Measurements from ENCODE around the gene CDKN2B.

CDKN2B gene

DNA sequence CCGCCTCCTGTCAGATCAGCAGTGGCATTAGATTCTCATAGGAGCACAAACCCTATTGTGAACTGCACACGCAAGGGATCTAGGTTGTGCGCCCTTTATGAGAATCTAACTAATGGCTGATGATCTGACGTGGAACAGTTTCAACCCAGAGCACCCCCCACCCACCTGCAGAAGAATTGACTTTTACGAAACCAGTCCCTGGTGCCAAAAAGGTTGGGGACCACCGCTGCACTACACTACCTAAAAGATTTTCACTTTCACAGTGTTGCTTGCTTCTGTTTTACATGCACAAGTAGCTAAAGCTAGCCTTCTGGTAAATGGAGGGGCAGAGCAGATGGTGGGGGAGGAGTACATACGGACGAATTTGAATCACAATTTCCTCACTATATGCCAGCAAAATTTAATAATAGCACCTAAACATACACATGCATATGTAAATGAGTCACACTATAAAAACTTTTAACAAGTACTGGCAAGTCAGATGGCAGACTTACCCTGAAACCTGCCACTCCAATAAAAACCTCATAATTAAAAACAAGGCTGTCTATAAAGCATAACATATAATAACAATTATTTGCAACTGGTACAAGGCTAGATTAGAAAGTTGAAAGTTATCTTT is 24.0 kb upstream of the CDKN2B start:
- no peak for DNase-seq (ENCODE audit: low spot score)

DNA sequence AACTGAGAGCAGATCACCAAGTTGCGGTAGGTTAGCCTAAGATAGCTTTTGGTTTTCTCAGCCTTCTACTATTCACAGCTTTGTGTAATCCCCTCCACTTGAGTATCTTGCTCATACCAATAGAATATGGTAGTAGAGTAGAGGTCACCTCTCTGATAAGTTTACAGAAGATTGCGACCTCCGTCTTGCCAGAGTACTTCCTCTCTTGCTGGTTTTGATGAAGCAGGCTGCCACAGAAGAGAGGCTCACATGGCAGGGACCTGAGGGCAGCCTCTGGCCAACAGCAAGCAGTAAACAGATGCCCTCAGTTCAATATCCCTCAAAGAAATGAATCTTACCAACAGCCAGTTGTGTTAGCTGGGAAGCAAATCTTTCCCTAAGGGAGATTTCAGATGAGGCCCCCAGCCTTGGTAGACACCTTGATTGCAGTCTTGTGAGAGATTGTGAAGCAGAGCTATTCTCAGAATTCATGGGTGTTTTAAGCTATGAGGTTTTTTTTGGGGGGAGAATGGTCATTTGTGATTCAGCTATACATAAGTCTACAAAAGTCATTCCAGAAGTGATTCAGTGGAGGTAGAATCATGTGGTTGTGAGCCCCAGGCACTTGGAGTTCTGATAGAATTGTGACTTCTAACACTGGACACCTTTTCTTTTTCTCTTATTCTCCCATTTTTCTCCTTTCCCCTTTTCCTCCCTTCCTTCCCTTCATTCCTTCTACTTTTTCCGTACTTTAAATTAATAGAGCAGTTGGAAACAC is 22.7 kb upstream of the CDKN2B start:
- DNase-seq (ENCODE audit: low spot score), result no peak

GRCh38 chr9:22030101-22030598 is 21.0 kb upstream of the CDKN2B start:
- DNase-seq (ENCODE audit: low spot score), result peak; percentile 50

DNA sequence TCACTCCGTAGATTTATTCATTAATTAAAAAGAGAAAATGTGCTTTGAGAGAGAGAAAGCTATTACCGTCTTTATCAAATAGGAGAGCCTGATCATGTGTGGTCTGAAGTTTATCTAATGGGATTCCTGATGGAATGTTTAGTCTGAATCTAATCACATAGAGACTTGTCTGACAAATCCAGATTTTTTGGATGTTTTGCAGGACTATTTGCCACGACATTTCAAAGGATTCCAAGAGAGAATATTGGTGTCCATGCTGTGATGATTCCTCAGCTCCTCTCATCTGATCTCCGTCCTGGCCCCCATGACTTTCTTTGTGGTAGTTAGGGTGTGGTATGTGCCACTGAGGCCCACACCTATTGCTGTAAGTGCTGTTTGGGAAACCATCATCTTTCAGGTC is 20.1 kb upstream of the CDKN2B start:
- no peak for DNase-seq (ENCODE audit: low spot score)

DNA sequence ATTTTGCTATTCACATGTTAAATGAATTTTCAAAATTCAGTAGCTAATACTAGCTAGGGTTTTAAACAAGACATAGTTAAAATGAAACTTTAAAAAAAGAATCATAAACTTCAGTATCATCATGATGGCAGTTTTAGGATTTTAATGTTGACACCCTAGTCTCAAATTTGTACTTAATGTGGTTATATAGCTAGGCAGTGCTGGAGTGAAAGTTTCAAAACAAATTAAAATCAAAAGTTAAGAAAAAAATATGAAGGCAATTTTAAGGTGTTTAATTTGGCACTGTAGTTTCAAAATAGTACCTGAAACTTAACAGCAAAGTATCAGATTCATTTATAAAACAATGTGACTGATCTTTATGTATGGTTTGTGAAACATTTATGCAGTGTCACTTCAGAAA is 19.3 kb upstream of the CDKN2B start:
- DNase-seq (ENCODE audit: low spot score), result no peak

DNA sequence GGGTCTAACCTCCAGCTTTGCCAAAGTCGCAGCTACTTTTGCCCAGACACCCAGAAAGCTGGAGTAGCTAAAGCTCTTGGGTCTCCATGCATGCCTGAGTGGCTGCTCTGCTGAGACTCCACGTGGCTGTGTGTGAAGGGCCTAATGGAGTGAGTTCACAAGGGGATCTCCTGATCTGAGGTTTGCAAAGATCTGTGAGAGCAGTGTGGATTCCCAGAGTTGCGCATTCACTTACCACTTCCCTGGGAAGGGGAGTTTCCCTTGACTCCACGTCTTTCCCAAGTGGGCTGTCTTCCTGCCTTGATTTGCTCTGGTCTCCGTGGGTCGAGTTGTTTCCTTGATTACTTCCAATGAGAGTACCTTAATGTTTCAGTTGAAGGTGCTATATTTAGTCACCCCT is 17.6 kb upstream of the CDKN2B start:
- DNase-seq (ENCODE audit: low spot score), result no peak

- no peak for DNase-seq (ENCODE audit: low spot score)
These were observed 13.3 kb upstream of the CDKN2B start for GRCh38 chr9:22022396-22022795.

GRCh38 chr9:22010866-22011625 is 1.9 kb upstream of the CDKN2B start:
- peak; percentile 22 for DNase-seq (ENCODE audit: low spot score)

DNA sequence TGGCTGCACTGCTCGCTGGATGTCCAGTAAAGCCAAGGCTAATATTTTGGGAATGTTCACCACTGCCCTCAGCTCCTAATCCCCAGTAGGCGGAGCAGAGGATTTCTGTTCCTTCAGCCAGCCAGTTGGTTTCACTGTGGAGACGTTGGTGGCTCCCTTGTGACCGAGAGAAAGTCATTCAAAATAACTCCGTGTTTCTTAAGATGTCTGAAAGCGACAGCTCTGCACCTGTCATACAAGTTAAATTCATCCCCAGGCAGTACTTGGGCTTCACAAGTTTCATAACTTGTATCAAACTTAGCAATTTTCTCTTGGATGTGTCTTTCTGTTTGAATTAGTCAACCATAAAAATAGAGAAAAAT is 382 bp upstream of the CDKN2B start:
- DNase-seq (ENCODE audit: low spot score), result no peak

GRCh38 chr9:22008384-22008716 is 755 bp downstream of the CDKN2B start:
- no peak for DNase-seq (ENCODE audit: low spot score)

GRCh38 chr9:22005702-22006606 is 3.2 kb downstream of the CDKN2B start:
- peak; percentile 34 for DNase-seq (ENCODE audit: low spot score)

GRCh38 chr9:22005021-22005701 is 3.9 kb downstream of the CDKN2B start:
- peak; percentile 31 for DNase-seq (ENCODE audit: low spot score)

DNA sequence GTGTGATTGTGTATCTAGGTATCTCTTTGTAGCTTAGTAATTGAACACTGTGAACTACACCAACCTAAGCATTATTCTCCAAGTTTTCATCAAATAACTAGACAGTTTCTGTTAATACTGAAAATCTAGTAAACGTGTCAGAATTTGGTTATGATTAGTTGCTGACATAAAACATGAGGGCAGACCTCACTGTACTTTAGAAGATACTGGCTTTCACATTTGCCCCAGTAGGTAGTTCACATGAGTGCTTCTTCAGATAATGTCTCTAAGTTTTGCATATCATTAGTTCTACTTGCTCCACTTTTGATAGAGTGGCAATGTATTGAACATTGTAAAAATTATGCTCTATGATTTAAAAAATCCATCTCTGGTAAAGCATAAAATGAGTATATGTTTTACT is 7.1 kb downstream of the CDKN2B start:
- DNase-seq (ENCODE audit: low spot score), result no peak

DNA sequence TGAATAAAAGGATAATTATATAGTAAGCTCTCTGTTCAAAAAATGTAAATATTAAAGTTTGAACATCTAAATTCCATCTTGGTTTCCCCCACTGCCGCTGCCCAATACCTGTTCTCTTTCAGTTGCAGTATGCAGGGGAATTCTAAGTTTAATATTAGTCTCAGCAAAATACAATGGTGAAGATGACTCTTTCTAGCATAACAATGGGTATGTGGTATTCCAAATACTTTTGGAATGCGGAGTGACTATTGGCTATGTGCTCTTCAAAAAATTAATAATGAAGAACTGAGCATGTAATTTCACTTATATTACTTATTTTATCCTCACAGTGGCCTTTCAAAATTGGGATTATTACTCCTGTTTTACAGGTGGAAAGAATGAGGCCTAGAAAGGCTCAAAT is 11.1 kb downstream of the CDKN2B start:
- no peak for DNase-seq (ENCODE audit: low spot score)

GRCh38 chr9:21997480-21997879 is 11.6 kb downstream of the CDKN2B start:
- DNase-seq (ENCODE audit: low spot score), result no peak

- DNase-seq (ENCODE audit: low spot score), result no peak
These were observed 12.2 kb downstream of the CDKN2B start for GRCh38 chr9:21996858-21997257.

DNA sequence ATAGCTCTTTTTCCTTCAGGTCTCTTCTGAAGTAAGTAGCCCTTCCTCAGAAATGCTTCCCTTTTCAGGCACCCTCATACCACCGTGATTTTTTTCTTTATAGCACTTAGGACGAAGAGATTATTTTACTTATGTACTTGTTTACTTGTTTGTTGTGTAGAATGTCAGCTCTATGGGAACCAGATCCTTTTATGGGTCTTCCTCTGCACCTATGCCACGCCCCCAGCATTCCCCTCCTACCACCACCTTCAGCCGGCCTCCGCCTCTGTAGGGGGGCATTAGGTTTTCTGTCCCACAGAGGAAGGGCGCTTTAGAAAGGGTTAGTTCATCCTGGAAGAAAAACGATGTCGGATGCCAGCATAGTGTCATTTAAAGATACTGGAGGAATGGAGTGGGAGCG is 12.7 kb downstream of the CDKN2B start:
- DNase-seq (ENCODE audit: low spot score), result no peak

- DNase-seq (ENCODE audit: low spot score), result peak; percentile 68
These were observed 13.3 kb downstream of the CDKN2B start for GRCh38 chr9:21995666-21996398.

- peak; percentile 79 for DNase-seq (ENCODE audit: low spot score)
These were observed 14.0 kb downstream of the CDKN2B start for GRCh38 chr9:21995006-21995665.

DNA sequence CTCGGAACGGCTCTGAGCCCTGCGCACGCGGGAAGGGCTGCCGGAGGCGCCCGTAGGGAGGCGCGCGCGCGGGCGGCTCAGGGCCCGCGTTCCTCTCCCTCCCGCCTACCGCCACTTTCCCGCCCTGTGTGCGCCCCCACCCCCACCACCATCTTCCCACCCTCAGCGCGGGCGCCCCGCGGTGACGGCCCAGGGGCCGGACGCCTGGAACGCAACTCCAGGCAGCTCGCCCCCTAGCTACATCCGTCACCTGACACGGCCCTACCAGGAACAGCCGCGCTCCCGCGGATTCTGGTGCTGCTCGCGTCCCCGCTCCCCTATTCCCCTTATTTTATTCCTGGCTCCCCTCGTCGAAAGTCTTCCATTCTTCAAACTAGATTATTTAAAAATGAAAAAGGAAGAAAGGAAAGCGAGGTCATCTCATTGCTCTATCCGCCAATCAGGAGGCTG is 14.5 kb downstream of the CDKN2B start, which contains the start of gene CDKN2B-AS1:
CDKN2B-AS1 (plus strand) TSS at position 236 of the 450 bp plus-strand sequence.
- peak; percentile 74 for DNase-seq (ENCODE audit: low spot score)

All from GM03348 (cell line).